ENCODE data around the gene RCAN2. TPM values are rescaled to one million over a fixed set of nuclear protein-coding genes. Genes with fewer than 3 reads are reported as not detected.

Gene RCAN2
- not detected for total RNA-seq
- under 1 TPM; 0.06 to 0.21 TPM for polyA plus RNA-seq

DNA sequence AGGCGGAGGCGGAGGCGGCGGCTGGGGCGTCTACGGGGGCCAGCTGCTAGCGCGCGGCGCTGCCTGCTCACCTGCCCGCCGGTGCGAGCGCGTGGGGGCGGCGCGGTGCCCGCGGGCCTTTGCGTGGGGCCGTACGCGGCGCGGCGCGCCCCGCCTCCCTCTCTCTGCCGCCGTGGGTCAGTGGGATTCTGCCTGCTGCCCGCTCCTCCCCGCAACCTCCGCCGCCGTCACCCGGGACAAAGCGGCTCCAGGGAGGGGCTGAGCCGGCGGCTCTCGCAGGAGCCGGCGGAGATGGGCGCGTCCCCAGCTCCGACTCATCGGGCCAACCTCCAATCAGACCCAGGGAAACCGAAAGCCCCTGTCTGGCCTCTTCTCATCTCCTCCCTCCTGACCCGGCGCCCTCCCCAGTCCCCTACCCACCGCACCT, at the start of gene RCAN2:
RCAN2 (minus strand) TSS at position 249 of the 427 bp plus-strand sequence.
- POLR2A ChIA-PET (ENCODE audit: partially characterized antibody): no interaction called here
- Histone ChIP-seq H3K27me3 (ENCODE audit: insufficient read depth, low read length) (peaks cover 20% of the 10 kb centered on the region), H3K27ac (ENCODE audit: low read depth, low read length) (no peak within 1 kb of the TSS), H3K4me3 (ENCODE audit: low read length in 2 of 2) (no peak within 1 kb of the TSS), H3K36me3 (ENCODE audit: insufficient read depth, low read length) (no peaks in the 10 kb centered on the region), H3K4me1 (ENCODE audit: insufficient read depth, low read length) (no peaks in the 10 kb centered on the region), H3K9me3 (ENCODE audit: control insufficient read depth in 1 of 2, low read length in 2 of 2) (no peaks in the 10 kb centered on the region)
- CTCF ChIA-PET (ENCODE audit: partially characterized antibody): interaction anchor here (0.5 to 1.8 kb wide), 2 partner anchors 401 to 1930 kb away, joined by 3 to 5 read pairs; no protein-coding TSS in a partner anchor
- peaks cover 39 to 56% of the 10 kb centered on the region in 2 donors for H3K27me3 Mint-ChIP-seq
- peak within 1 kb of the TSS; percentile 63 to 80 (median 69) for H3K4me3 Mint-ChIP-seq
- H3K27ac Mint-ChIP-seq: no peak within 1 kb of the TSS
- DNase-seq: peak in 3 of 5 donors; percentile 1 to 9 (median 5)
- peaks cover 4 to 16% (median 11%) of the 10 kb centered on the region in 4 donors for H3K4me1 Mint-ChIP-seq
- intact Hi-C loops (cut with micrococcal nuclease): loop anchor here (5.0 kb wide), 1 partner anchor 399 kb away; no protein-coding TSS in a partner anchor
- H3K36me3 Mint-ChIP-seq: no peaks in the 10 kb centered on the region
- H3K9me3 Mint-ChIP-seq: no peaks in the 10 kb centered on the region

DNA sequence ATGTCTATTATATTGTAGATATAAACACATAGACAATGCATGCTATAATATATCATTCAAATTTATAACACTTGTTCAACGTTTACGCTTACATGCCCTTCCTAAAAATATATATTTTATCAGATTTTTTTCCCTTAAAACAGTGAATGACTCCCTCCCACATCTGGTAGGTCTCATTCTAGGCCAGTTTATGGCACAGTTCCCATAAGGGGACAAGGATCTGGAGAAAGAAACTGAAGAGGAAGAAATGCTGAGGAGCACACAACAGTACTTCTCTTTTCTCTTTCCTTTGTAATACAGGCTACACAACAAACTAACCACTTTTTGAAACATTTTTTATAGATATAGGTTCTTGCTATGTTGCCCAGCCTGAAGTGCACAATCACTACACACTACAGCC, 48.6 kb upstream of the RCAN2 start:
- H3K27me3 ChIP-seq (ENCODE audit: insufficient read depth, low read length): no peaks in the 10 kb centered on the region
- DNase-seq: no peak
- no peaks in the 10 kb centered on the region for H3K36me3 ChIP-seq (ENCODE audit: insufficient read depth, low read length)
- H3K4me1 ChIP-seq (ENCODE audit: insufficient read depth, low read length): no peaks in the 10 kb centered on the region
- ChIA-PET CTCF (ENCODE audit: partially characterized antibody) (no interaction called here), POLR2A (ENCODE audit: partially characterized antibody) (no interaction called here)
- no peak overlapping the region for H3K4me3 ChIP-seq (ENCODE audit: low read length in 2 of 2)
- Mint-ChIP-seq H3K27ac (no peak overlapping the region), H3K4me3 (no peak overlapping the region), H3K27me3 (peaks cover 8 to 13% of the 10 kb centered on the region in 2 donors), H3K4me1 (no peaks in the 10 kb centered on the region), H3K36me3 (no peaks in the 10 kb centered on the region), H3K9me3 (peaks cover 3 to 23% (median 11%) of the 10 kb centered on the region in 8 donors)
- H3K27ac ChIP-seq (ENCODE audit: low read depth, low read length): no peak overlapping the region
- no peaks in the 10 kb centered on the region for H3K9me3 ChIP-seq (ENCODE audit: control insufficient read depth in 1 of 2, low read length in 2 of 2)
- intact Hi-C loops (cut with micrococcal nuclease): no loop called here

DNA sequence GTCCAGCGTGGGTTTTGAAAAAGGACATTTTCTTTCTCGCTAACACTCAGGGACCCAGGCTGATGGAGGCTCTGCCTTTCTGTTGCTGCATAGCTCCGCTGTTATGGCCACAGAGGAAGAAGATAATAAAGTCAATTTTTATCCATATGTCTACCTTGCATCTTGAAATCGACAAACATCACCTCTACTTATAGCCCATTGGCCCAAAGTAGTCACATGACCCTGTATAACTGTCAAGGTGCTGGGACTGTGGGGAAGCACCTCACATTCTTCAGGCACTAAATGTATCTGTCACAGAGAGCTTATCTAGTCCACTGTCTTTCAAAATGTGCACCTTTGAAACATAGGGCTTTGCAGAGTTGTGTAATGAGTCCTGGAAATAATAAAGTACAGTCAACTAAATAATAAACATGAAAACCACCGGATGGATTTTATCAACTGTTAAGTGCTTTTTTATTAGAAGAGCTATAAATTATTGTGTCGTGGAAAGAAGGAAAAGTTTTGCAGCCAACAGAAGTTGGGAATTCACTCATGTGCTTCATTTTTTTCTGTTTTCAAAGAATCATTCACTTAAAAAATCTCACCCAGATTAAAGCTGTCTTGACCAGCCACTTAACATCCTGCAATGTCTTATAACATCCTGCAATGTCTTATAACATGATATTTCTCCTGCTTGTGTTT, 47.7 kb upstream of the RCAN2 start:
- Histone ChIP-seq H3K9me3 (ENCODE audit: control insufficient read depth in 1 of 2, low read length in 2 of 2) (no peaks in the 10 kb centered on the region), H3K4me1 (ENCODE audit: insufficient read depth, low read length) (no peaks in the 10 kb centered on the region), H3K27ac (ENCODE audit: low read depth, low read length) (no peak overlapping the region), H3K36me3 (ENCODE audit: insufficient read depth, low read length) (no peaks in the 10 kb centered on the region), H3K4me3 (ENCODE audit: low read length in 2 of 2) (no peak overlapping the region), H3K27me3 (ENCODE audit: insufficient read depth, low read length) (no peaks in the 10 kb centered on the region)
- H3K27me3 Mint-ChIP-seq: peaks cover 8 to 13% of the 10 kb centered on the region in 2 donors
- peaks cover 0 to 18% (median 7%) of the 10 kb centered on the region in 8 donors for H3K9me3 Mint-ChIP-seq
- no peak overlapping the region for H3K27ac Mint-ChIP-seq
- no peak for DNase-seq
- no peak overlapping the region for H3K4me3 Mint-ChIP-seq
- CTCF ChIA-PET (ENCODE audit: partially characterized antibody): no interaction called here
- POLR2A ChIA-PET (ENCODE audit: partially characterized antibody): no interaction called here
- intact Hi-C loops (cut with micrococcal nuclease): no loop called here
- H3K36me3 Mint-ChIP-seq: no peaks in the 10 kb centered on the region
- no peaks in the 10 kb centered on the region for H3K4me1 Mint-ChIP-seq

DNA sequence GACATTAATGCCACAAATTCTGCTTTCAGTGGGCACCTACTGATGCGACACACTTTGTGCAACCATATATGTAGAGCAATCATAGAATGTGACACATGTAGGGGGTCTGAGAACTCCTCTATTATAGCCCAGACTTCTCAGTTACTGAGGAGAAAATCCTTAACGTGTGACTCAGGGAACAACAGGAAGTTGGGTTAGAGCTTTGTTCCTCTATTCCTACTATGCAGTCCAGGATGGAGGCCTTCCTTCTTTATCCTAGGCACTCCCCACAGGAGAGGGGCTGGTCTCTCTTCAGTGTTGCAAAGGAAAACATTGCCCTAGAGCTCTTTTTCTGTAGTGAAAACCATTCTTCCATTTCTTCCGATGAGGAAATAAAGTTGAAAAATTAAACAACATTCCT, 39.6 kb upstream of the RCAN2 start:
- peaks cover 11 to 28% of the 10 kb centered on the region in 2 donors for H3K27me3 Mint-ChIP-seq
- H3K4me1 Mint-ChIP-seq: no peaks in the 10 kb centered on the region
- Histone ChIP-seq H3K4me3 (ENCODE audit: low read length in 2 of 2) (no peak overlapping the region), H3K4me1 (ENCODE audit: insufficient read depth, low read length) (no peaks in the 10 kb centered on the region), H3K27me3 (ENCODE audit: insufficient read depth, low read length) (no peaks in the 10 kb centered on the region), H3K9me3 (ENCODE audit: control insufficient read depth in 1 of 2, low read length in 2 of 2) (no peaks in the 10 kb centered on the region), H3K36me3 (ENCODE audit: insufficient read depth, low read length) (no peaks in the 10 kb centered on the region), H3K27ac (ENCODE audit: low read depth, low read length) (no peak overlapping the region)
- intact Hi-C loops (cut with micrococcal nuclease): no loop called here
- ChIA-PET CTCF (ENCODE audit: partially characterized antibody) (interaction anchor here (1.5 kb wide), 1 partner anchor 9 kb away, joined by 3 read pairs; no protein-coding TSS in a partner anchor), POLR2A (ENCODE audit: partially characterized antibody) (no interaction called here)
- DNase-seq: no peak
- no peak overlapping the region for H3K27ac Mint-ChIP-seq
- no peaks in the 10 kb centered on the region for H3K36me3 Mint-ChIP-seq
- peaks cover 0 to 6% (median 2%) of the 10 kb centered on the region in 8 donors for H3K9me3 Mint-ChIP-seq
- no peak overlapping the region for H3K4me3 Mint-ChIP-seq

DNA sequence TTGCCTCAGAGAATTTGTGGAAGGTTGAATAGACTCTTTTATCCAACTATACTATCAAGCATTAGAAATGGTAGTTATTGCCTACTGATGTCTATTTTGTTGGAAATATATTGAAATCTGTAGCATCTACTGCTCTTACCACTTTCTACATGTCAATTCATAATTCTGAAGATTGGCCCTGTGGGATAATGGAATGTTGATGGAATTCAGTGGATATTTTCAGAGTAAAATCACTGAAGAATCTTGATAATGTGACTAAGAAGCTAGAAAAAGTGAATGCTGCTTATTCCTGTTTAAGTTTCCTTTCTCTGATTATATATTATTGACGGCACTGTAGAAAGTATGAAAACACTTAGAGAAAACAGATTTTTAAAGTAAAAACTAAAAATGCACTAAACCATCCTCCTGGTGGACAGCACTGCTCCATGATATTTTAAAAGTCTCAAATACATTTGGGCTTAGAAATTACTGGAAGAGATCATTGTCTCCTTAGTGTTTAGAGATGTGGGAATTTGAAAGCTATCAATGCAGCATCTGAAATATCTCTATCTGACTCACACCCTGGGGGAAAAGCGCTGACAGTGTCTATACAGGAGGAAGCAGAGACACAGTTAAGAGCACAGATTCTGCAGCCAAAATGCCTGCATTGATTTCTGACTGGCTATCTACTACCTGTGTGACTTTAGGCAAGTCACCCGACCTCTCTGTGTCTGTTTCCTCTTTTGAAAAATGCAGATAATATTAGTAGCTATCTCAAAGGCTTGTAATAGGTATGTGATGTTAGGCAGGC, 37.9 kb upstream of the RCAN2 start:
- intact Hi-C loops (cut with micrococcal nuclease): no loop called here
- Mint-ChIP-seq H3K27ac (no peak overlapping the region), H3K4me3 (no peak overlapping the region), H3K36me3 (no peaks in the 10 kb centered on the region), H3K4me1 (no peaks in the 10 kb centered on the region), H3K27me3 (peaks cover 13 to 27% of the 10 kb centered on the region in 2 donors), H3K9me3 (peaks cover 0 to 3% (median 0%) of the 10 kb centered on the region in 8 donors)
- no peak for DNase-seq
- Histone ChIP-seq H3K9me3 (ENCODE audit: control insufficient read depth in 1 of 2, low read length in 2 of 2) (no peaks in the 10 kb centered on the region), H3K27ac (ENCODE audit: low read depth, low read length) (no peak overlapping the region), H3K27me3 (ENCODE audit: insufficient read depth, low read length) (no peaks in the 10 kb centered on the region), H3K4me1 (ENCODE audit: insufficient read depth, low read length) (no peaks in the 10 kb centered on the region), H3K4me3 (ENCODE audit: low read length in 2 of 2) (no peak overlapping the region), H3K36me3 (ENCODE audit: insufficient read depth, low read length) (no peaks in the 10 kb centered on the region)
- POLR2A ChIA-PET (ENCODE audit: partially characterized antibody): no interaction called here
- CTCF ChIA-PET (ENCODE audit: partially characterized antibody): no interaction called here

DNA sequence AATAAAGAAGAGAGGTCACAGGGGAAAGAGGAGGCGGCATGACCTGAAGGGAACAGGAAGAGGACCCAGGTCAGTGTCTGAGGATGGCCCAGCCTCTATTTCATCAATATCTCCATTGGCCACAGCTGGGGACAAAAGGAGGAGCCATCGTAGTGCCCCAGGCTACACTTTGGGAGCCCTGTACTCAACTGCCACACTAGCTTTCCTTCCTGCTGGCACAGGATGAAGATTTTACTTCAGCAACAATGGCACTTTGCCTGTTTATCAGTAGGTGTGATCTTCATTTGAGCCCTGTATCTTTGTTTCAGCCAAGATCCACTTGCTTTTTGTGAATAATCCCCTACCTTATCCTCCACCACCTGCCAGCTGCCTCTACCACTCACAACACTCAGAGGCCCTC, 35.4 kb upstream of the RCAN2 start:
- POLR2A ChIA-PET (ENCODE audit: partially characterized antibody): no interaction called here

DNA sequence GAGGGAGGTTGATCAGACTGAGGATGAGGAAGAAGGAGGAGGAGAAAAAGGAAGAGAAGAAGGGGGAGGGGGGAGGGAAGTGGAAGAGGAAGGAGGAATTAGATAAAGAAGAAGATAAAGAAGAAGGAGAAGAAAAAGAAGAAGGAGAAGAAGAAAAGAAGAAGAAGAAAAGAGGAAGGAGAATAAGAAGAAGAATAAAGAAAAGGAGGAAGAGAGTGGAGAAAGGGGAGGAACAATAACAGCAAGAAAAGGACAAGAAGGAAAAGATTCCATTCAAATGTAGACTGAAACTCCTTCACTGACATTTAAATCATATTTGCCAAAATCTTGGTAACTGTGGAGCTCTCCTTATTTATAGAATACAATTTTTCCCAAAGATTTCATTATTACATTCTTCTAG, 34.3 kb upstream of the RCAN2 start:
- ChIA-PET POLR2A (ENCODE audit: partially characterized antibody) (no interaction called here), CTCF (ENCODE audit: partially characterized antibody) (interaction anchor here (0.6 kb wide), 1 partner anchor 12 kb away, joined by 3 read pairs; no protein-coding TSS in a partner anchor)
- peaks cover 15 to 19% of the 10 kb centered on the region in 2 donors for H3K27me3 Mint-ChIP-seq
- Histone ChIP-seq H3K4me3 (ENCODE audit: low read length in 2 of 2) (no peak overlapping the region), H3K36me3 (ENCODE audit: insufficient read depth, low read length) (no peaks in the 10 kb centered on the region), H3K27ac (ENCODE audit: low read depth, low read length) (no peak overlapping the region), H3K27me3 (ENCODE audit: insufficient read depth, low read length) (no peaks in the 10 kb centered on the region), H3K9me3 (ENCODE audit: control insufficient read depth in 1 of 2, low read length in 2 of 2) (no peaks in the 10 kb centered on the region), H3K4me1 (ENCODE audit: insufficient read depth, low read length) (no peaks in the 10 kb centered on the region)
- no peaks in the 10 kb centered on the region for H3K36me3 Mint-ChIP-seq
- DNase-seq: no peak
- no peaks in the 10 kb centered on the region for H3K4me1 Mint-ChIP-seq
- H3K4me3 Mint-ChIP-seq: no peak overlapping the region
- peak overlapping the region in 1 of 7 donors; percentile 52 for H3K27ac Mint-ChIP-seq
- peaks cover 0 to 6% (median 0%) of the 10 kb centered on the region in 8 donors for H3K9me3 Mint-ChIP-seq
- intact Hi-C loops (cut with micrococcal nuclease): no loop called here

More for the DNA sequence above, 35.4 kb upstream of the RCAN2 start:
- Histone ChIP-seq H3K27me3 (ENCODE audit: insufficient read depth, low read length) (no peaks in the 10 kb centered on the region), H3K4me3 (ENCODE audit: low read length in 2 of 2) (no peak overlapping the region), H3K36me3 (ENCODE audit: insufficient read depth, low read length) (no peaks in the 10 kb centered on the region), H3K4me1 (ENCODE audit: insufficient read depth, low read length) (no peaks in the 10 kb centered on the region), H3K9me3 (ENCODE audit: control insufficient read depth in 1 of 2, low read length in 2 of 2) (no peaks in the 10 kb centered on the region), H3K27ac (ENCODE audit: low read depth, low read length) (no peak overlapping the region)
- intact Hi-C loops (cut with micrococcal nuclease): no loop called here
- CTCF ChIA-PET (ENCODE audit: partially characterized antibody): interaction anchor here (2.1 kb wide), 1 partner anchor 9 kb away, joined by 6 read pairs; no protein-coding TSS in a partner anchor
- H3K4me3 Mint-ChIP-seq: no peak overlapping the region
- peaks cover 16 to 27% of the 10 kb centered on the region in 2 donors for H3K27me3 Mint-ChIP-seq
- H3K9me3 Mint-ChIP-seq: peaks cover 0 to 6% (median 0%) of the 10 kb centered on the region in 8 donors
- no peaks in the 10 kb centered on the region for H3K4me1 Mint-ChIP-seq
- no peak for DNase-seq
- no peaks in the 10 kb centered on the region for H3K36me3 Mint-ChIP-seq
- H3K27ac Mint-ChIP-seq: no peak overlapping the region

Data from CD4-positive, alpha-beta memory T cell (primary cell).